H1 (cell line): ENCODE measurements around the gene RASSF9.

ENCODE experiments used
- NRF1 ChIP-seq: IDR thresholded peaks from 2 replicates; pipeline ENCODE4 v1.6.1; 2011; ENCODE audit warnings: mild to moderate bottlenecking, low read depth, low read length, improper control_type of control experiment
- TF ChIP-seq, protein P1 (sequence below), 3 experiments: IDR thresholded peaks; 1 replicate in 2 of 3; 2 replicates in 1 of 3; pipeline versions ENCODE4 v1.5.1 to v1.6.1; 2011; ENCODE audit warnings: low read length in 3 of 3, mild to moderate bottlenecking in 3 of 3, inconsistent platforms in 2 of 3, low read depth in 1 of 3, moderate library complexity in 1 of 3; ENCODE audit not compliant: insufficient read depth in 1 of 3; ENCODE audit errors: control extremely low read depth in 1 of 3

DNA sequence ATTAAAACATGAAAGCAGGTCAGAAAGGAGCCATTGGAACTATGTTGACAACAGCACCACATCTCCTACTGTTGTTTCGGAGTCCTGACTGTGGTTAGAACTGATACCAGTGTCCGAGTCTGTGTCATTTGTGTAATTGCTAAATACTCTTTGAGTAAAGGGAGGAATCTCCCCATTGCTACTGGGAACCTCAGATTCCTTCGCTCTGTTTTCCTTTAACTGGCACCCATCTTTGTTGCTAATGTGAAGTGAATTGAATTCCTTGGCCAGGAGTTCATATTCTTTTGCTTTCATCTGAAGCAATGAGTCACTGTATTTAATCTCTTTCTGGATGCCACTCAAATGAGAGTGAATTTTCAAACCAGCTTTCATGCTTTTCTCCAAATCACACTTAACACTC, 31.5 kb downstream of the RASSF9 start:
- TF ChIP-seq, protein P1, sequence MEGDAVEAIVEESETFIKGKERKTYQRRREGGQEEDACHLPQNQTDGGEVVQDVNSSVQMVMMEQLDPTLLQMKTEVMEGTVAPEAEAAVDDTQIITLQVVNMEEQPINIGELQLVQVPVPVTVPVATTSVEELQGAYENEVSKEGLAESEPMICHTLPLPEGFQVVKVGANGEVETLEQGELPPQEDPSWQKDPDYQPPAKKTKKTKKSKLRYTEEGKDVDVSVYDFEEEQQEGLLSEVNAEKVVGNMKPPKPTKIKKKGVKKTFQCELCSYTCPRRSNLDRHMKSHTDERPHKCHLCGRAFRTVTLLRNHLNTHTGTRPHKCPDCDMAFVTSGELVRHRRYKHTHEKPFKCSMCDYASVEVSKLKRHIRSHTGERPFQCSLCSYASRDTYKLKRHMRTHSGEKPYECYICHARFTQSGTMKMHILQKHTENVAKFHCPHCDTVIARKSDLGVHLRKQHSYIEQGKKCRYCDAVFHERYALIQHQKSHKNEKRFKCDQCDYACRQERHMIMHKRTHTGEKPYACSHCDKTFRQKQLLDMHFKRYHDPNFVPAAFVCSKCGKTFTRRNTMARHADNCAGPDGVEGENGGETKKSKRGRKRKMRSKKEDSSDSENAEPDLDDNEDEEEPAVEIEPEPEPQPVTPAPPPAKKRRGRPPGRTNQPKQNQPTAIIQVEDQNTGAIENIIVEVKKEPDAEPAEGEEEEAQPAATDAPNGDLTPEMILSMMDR (IDR thresholded peaks at IDR 0.05; ENCODE audit: control extremely low read depth in 1 of 3, insufficient read depth in 1 of 3, low read depth in 1 of 3, low read length in 3 of 3) = no peak
- no peak for TF ChIP-seq NRF1
